ENCODE measurements around the gene ACER2. TPM values are rescaled to one million over a fixed set of nuclear protein-coding genes. Genes with fewer than 3 reads are reported as not detected.

The ACER2 gene
- total and polyA plus RNA-seq, 11 donors: 0.95 to 4.5 (median 3.7) TPM

DNA sequence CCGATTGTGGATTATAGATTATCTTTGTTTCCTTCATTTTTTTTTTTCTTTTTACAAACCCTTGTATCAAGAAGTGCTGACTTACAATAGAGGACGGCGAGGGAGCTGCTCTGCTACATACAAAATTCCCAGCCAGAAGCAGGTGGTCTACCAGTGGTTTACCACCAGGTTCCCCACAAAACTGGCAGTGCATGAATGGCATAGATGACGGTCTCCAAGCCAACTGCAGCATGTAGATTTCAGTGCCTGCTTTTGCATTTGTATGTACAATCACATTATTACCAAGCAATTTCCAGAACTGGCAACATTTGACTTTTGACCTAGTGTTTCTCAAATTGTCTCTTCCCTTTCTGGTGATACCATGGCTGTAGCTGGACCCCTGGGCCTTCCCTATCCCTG lies 84.0 kb downstream of the ACER2 start:
- WGBS, 4 donors: 65 to 76% (median 72%) methylated on average over 4 of the region's 4 CpGs
- DNase-seq: no peak
- H3K4me1 ChIP-seq: peaks cover 0 to 16% (median 4%) of the 10 kb centered on the region in 12 donors
- ATAC-seq: no peak
- H3K36me3 ChIP-seq: no peaks in the 10 kb centered on the region
- H3K4me3 ChIP-seq: peak overlapping the region in 2 of 12 donors; percentile 37 to 48
- H3K27ac ChIP-seq: peak overlapping the region in 11 of 12 donors; percentile 3 to 79 (median 38)
- TF ChIP-seq POLR2A (IDR thresholded peaks at IDR 0.05): no peak
- TF ChIP-seq, protein P1, sequence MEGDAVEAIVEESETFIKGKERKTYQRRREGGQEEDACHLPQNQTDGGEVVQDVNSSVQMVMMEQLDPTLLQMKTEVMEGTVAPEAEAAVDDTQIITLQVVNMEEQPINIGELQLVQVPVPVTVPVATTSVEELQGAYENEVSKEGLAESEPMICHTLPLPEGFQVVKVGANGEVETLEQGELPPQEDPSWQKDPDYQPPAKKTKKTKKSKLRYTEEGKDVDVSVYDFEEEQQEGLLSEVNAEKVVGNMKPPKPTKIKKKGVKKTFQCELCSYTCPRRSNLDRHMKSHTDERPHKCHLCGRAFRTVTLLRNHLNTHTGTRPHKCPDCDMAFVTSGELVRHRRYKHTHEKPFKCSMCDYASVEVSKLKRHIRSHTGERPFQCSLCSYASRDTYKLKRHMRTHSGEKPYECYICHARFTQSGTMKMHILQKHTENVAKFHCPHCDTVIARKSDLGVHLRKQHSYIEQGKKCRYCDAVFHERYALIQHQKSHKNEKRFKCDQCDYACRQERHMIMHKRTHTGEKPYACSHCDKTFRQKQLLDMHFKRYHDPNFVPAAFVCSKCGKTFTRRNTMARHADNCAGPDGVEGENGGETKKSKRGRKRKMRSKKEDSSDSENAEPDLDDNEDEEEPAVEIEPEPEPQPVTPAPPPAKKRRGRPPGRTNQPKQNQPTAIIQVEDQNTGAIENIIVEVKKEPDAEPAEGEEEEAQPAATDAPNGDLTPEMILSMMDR (IDR thresholded peaks at IDR 0.05): no peak
- no peaks in the 10 kb centered on the region for H3K27me3 ChIP-seq
- intact Hi-C loops (cut with DNase I): loop anchor here in 6 of 10 donors (1.0 to 10.0 kb wide), 7 partner anchors 20 to 1622 kb away; no protein-coding TSS in a partner anchor
- H3K9me3 ChIP-seq: no peaks in the 10 kb centered on the region

DNA sequence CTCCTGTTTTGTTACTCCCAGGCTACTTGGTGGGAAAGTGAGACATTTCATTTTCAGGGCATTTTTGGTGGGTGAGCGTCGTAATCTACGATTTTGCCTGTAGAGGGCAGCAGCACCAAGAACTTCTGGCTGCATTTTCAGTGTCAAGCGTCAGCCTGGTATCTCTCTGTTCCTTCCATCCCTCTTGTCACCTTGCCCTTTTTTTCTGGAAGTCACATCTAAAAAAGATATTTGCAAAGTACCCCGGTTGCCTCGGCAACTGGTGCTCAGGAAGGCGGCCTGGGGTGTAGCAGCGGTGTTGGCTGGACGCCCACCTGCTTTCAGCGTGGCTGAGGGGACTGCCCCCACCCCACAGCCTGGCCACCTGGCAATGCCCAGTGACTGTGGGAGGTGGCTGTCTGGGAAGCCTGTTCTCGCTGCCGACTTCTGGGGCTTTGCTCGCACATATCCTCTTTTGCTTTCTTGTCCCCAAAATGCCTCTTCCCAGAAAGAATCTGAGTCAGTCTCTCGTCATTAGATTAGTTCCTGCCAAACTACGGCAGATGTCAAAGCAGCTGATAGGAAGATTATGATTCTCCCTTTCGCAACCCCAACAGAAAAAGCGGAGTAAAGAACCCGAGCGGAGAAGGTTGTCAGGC lies 84.5 kb downstream of the ACER2 start:
- WGBS, 4 donors: 6 to 13% (median 7%) methylated on average over 19 of the region's 19 CpGs
- TF ChIP-seq, protein P1 (IDR thresholded peaks at IDR 0.05): peak; percentile 57 to 85 (median 72)
- TF ChIP-seq POLR2A (IDR thresholded peaks at IDR 0.05): no peak
- H3K4me1 ChIP-seq: peaks cover 0 to 16% (median 4%) of the 10 kb centered on the region in 12 donors
- H3K27me3 ChIP-seq: no peaks in the 10 kb centered on the region
- peak overlapping the region in 9 of 12 donors; percentile 19 to 50 (median 39) for H3K4me3 ChIP-seq
- DNase-seq (peak; percentile 56 to 90 (median 86)), ATAC-seq (peak; percentile 75 to 91 (median 90))
- intact Hi-C loops (cut with DNase I): loop anchor here in 6 of 10 donors (1.0 to 10.0 kb wide), 7 partner anchors 21 to 1622 kb away; no protein-coding TSS in a partner anchor
- H3K36me3 ChIP-seq: no peaks in the 10 kb centered on the region
- peak overlapping the region; percentile 3 to 79 (median 40) for H3K27ac ChIP-seq
- no peaks in the 10 kb centered on the region for H3K9me3 ChIP-seq

DNA sequence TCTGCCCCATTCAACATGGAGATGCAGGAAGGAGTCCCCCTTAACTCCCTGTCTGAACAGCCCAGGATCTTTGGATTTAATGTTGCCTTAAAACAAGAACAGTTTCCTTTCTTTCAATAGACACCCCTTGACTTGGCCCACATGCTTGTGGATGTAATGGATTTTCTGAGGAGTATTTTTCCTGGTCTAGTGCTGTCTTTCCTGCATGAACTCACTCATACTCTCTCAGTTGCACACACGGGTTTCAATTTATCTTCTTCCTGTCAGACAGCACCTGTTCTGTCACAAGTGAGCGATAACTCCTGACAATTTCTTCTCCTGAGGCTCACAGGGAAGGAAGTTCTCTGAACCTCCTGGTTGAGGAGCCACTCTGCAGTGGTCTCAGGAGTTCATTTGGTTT lies 85.1 kb downstream of the ACER2 start:
- DNase-seq (no peak), ATAC-seq (peak; percentile 13 to 56 (median 28))
- TF ChIP-seq POLR2A (IDR thresholded peaks at IDR 0.05): no peak
- TF ChIP-seq, protein P1 (IDR thresholded peaks at IDR 0.05): no peak
- peak overlapping the region in 2 of 12 donors; percentile 46 to 50 for H3K4me3 ChIP-seq
- H3K36me3 ChIP-seq: no peaks in the 10 kb centered on the region
- peaks cover 0 to 16% (median 4%) of the 10 kb centered on the region in 12 donors for H3K4me1 ChIP-seq
- WGBS, 4 donors: 38 to 65% (median 45%) methylated on average over 2 of the region's 2 CpGs
- intact Hi-C loops (cut with DNase I): loop anchor here in 6 of 10 donors (1.0 to 10.0 kb wide), 7 partner anchors 22 to 1621 kb away; no protein-coding TSS in a partner anchor
- H3K27ac ChIP-seq: peak overlapping the region in 11 of 12 donors; percentile 3 to 79 (median 38)
- no peaks in the 10 kb centered on the region for H3K27me3 ChIP-seq
- no peaks in the 10 kb centered on the region for H3K9me3 ChIP-seq
